HUES64 (cell line): ENCODE measurements around the gene MRGPRX1.
"Not testable (repeated sequence)": the region's sequence is repeated elsewhere in the genome, so short reads cannot be mapped to it uniquely, and the experiment has no call there.

Source experiments
- H3K27ac ChIP-seq: 2 replicates; pipeline ENCODE4 v1.7.0; 2013; ENCODE audit warnings: low read depth, low read length, inconsistent platforms
- H3K27me3 ChIP-seq: 2 replicates; pipeline ENCODE4 v1.6.1; 2013; ENCODE audit warnings: mild to moderate bottlenecking, low read length; ENCODE audit not compliant: insufficient read depth
- H3K36me3 ChIP-seq: 2 replicates; pipeline ENCODE4 v1.6.1; 2013; ENCODE audit warnings: mild to moderate bottlenecking, low read length; ENCODE audit not compliant: insufficient read depth
- H3K4me1 ChIP-seq: 2 replicates; pipeline ENCODE4 v1.6.1; 2013; ENCODE audit warnings: mild to moderate bottlenecking, low read length, moderate library complexity; ENCODE audit not compliant: insufficient read depth
- H3K4me3 ChIP-seq: 2 replicates; pipeline ENCODE4 v1.5.1; 2013; ENCODE audit warnings: mild to moderate bottlenecking, low read length, moderate library complexity
- H3K9ac ChIP-seq: 2 replicates; pipeline ENCODE4 v1.6.1; 2013; ENCODE audit warnings: mild to moderate bottlenecking, low read depth, low read length
- H3K9me3 ChIP-seq: 2 replicates; pipeline ENCODE4 v1.6.1; 2013; ENCODE audit warnings: low read depth, low read length; ENCODE audit not compliant: insufficient read depth
- WGBS: fragments of 150-250, 120-280 bp; methylation state at CpG from one replicate; pipeline ENCODE4 v1.1.7; 2013; ENCODE audit warnings: missing lambda C conversion rate; 5-methylcytosine and 5-hydroxymethylcytosine counted together

MRGPRX1 gene

GRCh38 chr11:18927550-18928322 is 11.5 kb downstream of the MRGPRX1 start:
- Histone ChIP-seq H3K4me1 (no peaks in the 10 kb centered on the region), H3K9me3 (no peaks in the 10 kb centered on the region; the same call in 1 of the 2 replicates), H3K36me3 (no peaks in the 10 kb centered on the region), H3K9ac (no peak overlapping the region), H3K27ac (no peak overlapping the region), H3K27me3 (no peaks in the 10 kb centered on the region), H3K4me3 (no peak overlapping the region)
- 90% methylated on average over 3 of the region's 3 CpGs for WGBS

- not testable (repeated sequence) for H3K4me1 ChIP-seq, H3K27ac ChIP-seq, H3K27me3 ChIP-seq, H3K4me3 ChIP-seq, H3K9me3 ChIP-seq, H3K9ac ChIP-seq, H3K36me3 ChIP-seq
- WGBS, result 88% methylated on average over 2 of the region's 2 CpGs
Observed at GRCh38 chr11:18925426-18925825, 13.8 kb downstream of the MRGPRX1 start.

- Histone ChIP-seq H3K4me3 (no peak overlapping the region), H3K27me3 (no peaks in the 10 kb centered on the region), H3K9me3 (no peaks in the 10 kb centered on the region), H3K4me1 (peaks cover 6% of the 10 kb centered on the region; the same call in 1 of the 2 replicates), H3K9ac (no peak overlapping the region), H3K36me3 (no peaks in the 10 kb centered on the region), H3K27ac (no peak overlapping the region)
- WGBS, result 67% methylated on average over 1 of the region's 2 CpGs
Observed at GRCh38 chr11:18912883-18913282, 26.3 kb downstream of the MRGPRX1 start.

GRCh38 chr11:18907391-18907790 is 31.8 kb downstream of the MRGPRX1 start:
- Histone ChIP-seq H3K27ac (no peak overlapping the region), H3K27me3 (no peaks in the 10 kb centered on the region), H3K4me1 (0 out of 2 replicates have a peak, but pooled peaks cover under 1% of the 10 kb centered on the region), H3K9ac (no peak overlapping the region), H3K36me3 (no peaks in the 10 kb centered on the region), H3K4me3 (no peak overlapping the region), H3K9me3 (no peaks in the 10 kb centered on the region)
- WGBS, result 97% methylated on average over 3 of the region's 3 CpGs

GRCh38 chr11:18900637-18901036 is 38.6 kb downstream of the MRGPRX1 start:
- H3K9ac ChIP-seq, H3K36me3 ChIP-seq, H3K4me1 ChIP-seq, H3K4me3 ChIP-seq, H3K27me3 ChIP-seq, H3K27ac ChIP-seq, H3K9me3 ChIP-seq: not testable (repeated sequence)
- 73% methylated on average over 6 of the region's 6 CpGs for WGBS

- not testable (repeated sequence) for H3K27ac ChIP-seq, H3K9ac ChIP-seq, H3K4me1 ChIP-seq, H3K27me3 ChIP-seq, H3K4me3 ChIP-seq, H3K36me3 ChIP-seq, H3K9me3 ChIP-seq
- WGBS, result 64% methylated on average over 4 of the region's 4 CpGs
Observed at GRCh38 chr11:18900151-18900611, 39.0 kb downstream of the MRGPRX1 start.

- H3K9me3 ChIP-seq, H3K27ac ChIP-seq, H3K36me3 ChIP-seq, H3K4me1 ChIP-seq, H3K27me3 ChIP-seq, H3K4me3 ChIP-seq, H3K9ac ChIP-seq: not testable (repeated sequence)
- 83% methylated on average over 2 of the region's 2 CpGs for WGBS
Observed at GRCh38 chr11:18891712-18892111, 47.5 kb downstream of the MRGPRX1 start.

GRCh38 chr11:18890615-18891014 is 48.6 kb downstream of the MRGPRX1 start:
- no peak overlapping the region for H3K27ac ChIP-seq
- H3K9me3 ChIP-seq, result no peaks in the 10 kb centered on the region
- no peaks in the 10 kb centered on the region for H3K4me1 ChIP-seq
- H3K9ac ChIP-seq, result no peak overlapping the region
- H3K27me3 ChIP-seq, result no peaks in the 10 kb centered on the region
- H3K36me3 ChIP-seq, result no peaks in the 10 kb centered on the region
- no peak overlapping the region for H3K4me3 ChIP-seq
- WGBS, result 61% methylated on average over 1 of the region's 1 CpG
